Vagina (tissue), 2 donors: Measurements from ENCODE around the gene MEST.

ENCODE experiments used
- POLR2A ChIP-seq, 2 donors: fragments of 450-650 bp; IDR thresholded peaks; one replicate each; pipeline ENCODE4 v1.6.1; 2017; ENCODE audit warnings: antibody characterized with exemption in 2 of 2, mild to moderate bottlenecking in 2 of 2, moderate library complexity in 2 of 2
- TF ChIP-seq, protein P1 (sequence below), 3 experiments: fragments of 450-650 bp in 2 of 3; fragments of 200-600 bp in 1 of 3; sonication (generic) in 1 of 3; IDR thresholded peaks; one replicate each; pipeline ENCODE4 v1.5.1; 2017 to 2019; ENCODE audit warnings: antibody characterized with exemption in 3 of 3, mild to moderate bottlenecking in 2 of 3, moderate library complexity in 2 of 3

GRCh38 chr7:130483031-130483430 lies 8.9 kb upstream of the MEST start:
- TF ChIP-seq, protein P1, sequence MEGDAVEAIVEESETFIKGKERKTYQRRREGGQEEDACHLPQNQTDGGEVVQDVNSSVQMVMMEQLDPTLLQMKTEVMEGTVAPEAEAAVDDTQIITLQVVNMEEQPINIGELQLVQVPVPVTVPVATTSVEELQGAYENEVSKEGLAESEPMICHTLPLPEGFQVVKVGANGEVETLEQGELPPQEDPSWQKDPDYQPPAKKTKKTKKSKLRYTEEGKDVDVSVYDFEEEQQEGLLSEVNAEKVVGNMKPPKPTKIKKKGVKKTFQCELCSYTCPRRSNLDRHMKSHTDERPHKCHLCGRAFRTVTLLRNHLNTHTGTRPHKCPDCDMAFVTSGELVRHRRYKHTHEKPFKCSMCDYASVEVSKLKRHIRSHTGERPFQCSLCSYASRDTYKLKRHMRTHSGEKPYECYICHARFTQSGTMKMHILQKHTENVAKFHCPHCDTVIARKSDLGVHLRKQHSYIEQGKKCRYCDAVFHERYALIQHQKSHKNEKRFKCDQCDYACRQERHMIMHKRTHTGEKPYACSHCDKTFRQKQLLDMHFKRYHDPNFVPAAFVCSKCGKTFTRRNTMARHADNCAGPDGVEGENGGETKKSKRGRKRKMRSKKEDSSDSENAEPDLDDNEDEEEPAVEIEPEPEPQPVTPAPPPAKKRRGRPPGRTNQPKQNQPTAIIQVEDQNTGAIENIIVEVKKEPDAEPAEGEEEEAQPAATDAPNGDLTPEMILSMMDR (IDR thresholded peaks at IDR 0.05): no peak
- TF ChIP-seq POLR2A (IDR thresholded peaks at IDR 0.05): no peak
